HEK293 (cell line): ENCODE data around the gene HECTD2.

ENCODE experiments used
- CTCF ChIA-PET: fragments of 350-600 bp; formaldehyde crosslinking; extraction: SDS; loops from one replicate; lab custom pipeline; 2021; ENCODE audit warnings: antibody characterized with exemption; lab: Yijun Ruan, JAX
- POLR2A ChIA-PET: fragments of 300-600 bp; formaldehyde crosslinking; extraction: SDS; loops from one replicate; lab custom pipeline; 2020; ENCODE audit warnings: antibody characterized with exemption, inconsistent platforms; lab: Yijun Ruan, JAX
- H3K27ac ChIP-seq: fragments of 200-500 bp; sonication (Bioruptor generic); 2 replicates; pipeline ENCODE4 v1.5.1; 2014; ENCODE audit warnings: low read depth, low read length, control low read depth, inconsistent platforms; ENCODE audit errors: extremely low read depth
- H3K36me3 ChIP-seq, 2 experiments: fragments of 200-500 bp in 1 of 2; sonication (Bioruptor generic) in 1 of 2; 1 replicate in 1 of 2; 2 replicates in 1 of 2; pipeline ENCODE4 v1.5.1; 2014 to 2017; ENCODE audit warnings: inconsistent platforms in 2 of 2, low read length in 2 of 2; ENCODE audit not compliant: control insufficient read depth in 2 of 2, insufficient read depth in 1 of 2
- H3K4me1 ChIP-seq: fragments of 200-500 bp; sonication (Bioruptor generic); 2 replicates; pipeline ENCODE4 v1.5.1; 2014; ENCODE audit warnings: mild to moderate bottlenecking, low read length, inconsistent platforms; ENCODE audit not compliant: control insufficient read depth, insufficient read depth
- H3K4me3 ChIP-seq: 2 replicates; pipeline ENCODE4 v1.5.1; 2011; ENCODE audit warnings: low read depth, mild to moderate bottlenecking, control low read depth, low read length, moderate library complexity
- H3K9me3 ChIP-seq: fragments of 200-500 bp; sonication (Bioruptor generic); 2 replicates; pipeline ENCODE4 v1.5.1; 2014; ENCODE audit warnings: low read depth, low read length, inconsistent platforms; ENCODE audit not compliant: control insufficient read depth, insufficient read depth
- FEZF1 ChIP-seq: fragments of 450-650 bp; formaldehyde crosslinking; IDR thresholded peaks from 2 replicates; pipeline ENCODE4 v1.5.1; 2016; ENCODE audit warnings: missing biosample characterization, missing genetic modification characterization
- GLIS1 ChIP-seq: fragments of 450-650 bp; formaldehyde crosslinking; IDR thresholded peaks from 2 replicates; pipeline ENCODE4 v1.5.1; 2016; ENCODE audit warnings: missing biosample characterization, missing genetic modification characterization
- KLF8 ChIP-seq: fragments of 450-650 bp; formaldehyde crosslinking; IDR thresholded peaks from 2 replicates; pipeline ENCODE4 v1.5.1; 2016; ENCODE audit warnings: missing biosample characterization, missing genetic modification characterization
- YY2 ChIP-seq: fragments of 450-650 bp; formaldehyde crosslinking; IDR thresholded peaks from 2 replicates; pipeline ENCODE4 v1.5.1; 2016; ENCODE audit warnings: missing biosample characterization, missing genetic modification characterization
- ZBTB10 ChIP-seq: fragments of 450-650 bp; formaldehyde crosslinking; IDR thresholded peaks from 2 replicates; pipeline ENCODE4 v1.5.1; 2016; ENCODE audit warnings: missing biosample characterization, missing genetic modification characterization
- ZBTB49 ChIP-seq: fragments of 450-650 bp; formaldehyde crosslinking; IDR thresholded peaks from 2 replicates; pipeline ENCODE4 v1.5.1; 2016; ENCODE audit warnings: missing biosample characterization, missing genetic modification characterization, low read depth
- ZFP3 ChIP-seq: fragments of 450-650 bp; formaldehyde crosslinking; IDR thresholded peaks from 2 replicates; pipeline ENCODE4 v1.5.1; 2016; ENCODE audit warnings: low read depth, missing biosample characterization, missing genetic modification characterization
- ZNF133 ChIP-seq: fragments of 450-650 bp; formaldehyde crosslinking; IDR thresholded peaks from 2 replicates; pipeline ENCODE4 v1.5.1; 2016; ENCODE audit warnings: missing biosample characterization, missing genetic modification characterization
- ZNF140 ChIP-seq: fragments of 450-650 bp; formaldehyde crosslinking; IDR thresholded peaks from 2 replicates; pipeline ENCODE4 v1.5.1; 2016; ENCODE audit warnings: missing biosample characterization, missing genetic modification characterization
- ZNF148 ChIP-seq: fragments of 450-650 bp; formaldehyde crosslinking; IDR thresholded peaks from 2 replicates; pipeline ENCODE4 v1.5.0; 2017; ENCODE audit warnings: missing biosample characterization, missing genetic modification characterization, borderline replicate concordance
- ZNF223 ChIP-seq: fragments of 450-650 bp; formaldehyde crosslinking; IDR thresholded peaks from 2 replicates; pipeline ENCODE4 v1.5.1; 2016; ENCODE audit warnings: missing biosample characterization, missing genetic modification characterization
- ZNF280C ChIP-seq: fragments of 450-650 bp; formaldehyde crosslinking; IDR thresholded peaks from 2 replicates; pipeline ENCODE4 v1.5.1; 2016; ENCODE audit warnings: missing biosample characterization, missing genetic modification characterization
- ZNF311 ChIP-seq: fragments of 450-650 bp; formaldehyde crosslinking; IDR thresholded peaks from 2 replicates; pipeline ENCODE4 v1.5.1; 2017; ENCODE audit warnings: missing biosample characterization, missing genetic modification characterization, borderline replicate concordance
- ZNF416 ChIP-seq: fragments of 450-650 bp; formaldehyde crosslinking; IDR thresholded peaks from 2 replicates; pipeline ENCODE4 v1.5.1; 2016; ENCODE audit warnings: missing biosample characterization, missing genetic modification characterization
- ZNF433 ChIP-seq: fragments of 450-650 bp; formaldehyde crosslinking; IDR thresholded peaks from 2 replicates; pipeline ENCODE4 v1.5.1; 2016; ENCODE audit warnings: missing biosample characterization, missing genetic modification characterization, low read depth
- ZNF639 ChIP-seq: fragments of 450-650 bp; formaldehyde crosslinking; IDR thresholded peaks from 2 replicates; pipeline ENCODE4 v1.5.1; 2016; ENCODE audit warnings: missing biosample characterization, missing genetic modification characterization
- ZNF645 ChIP-seq: fragments of 450-650 bp; formaldehyde crosslinking; IDR thresholded peaks from 2 replicates; pipeline ENCODE4; 2016; ENCODE audit warnings: missing biosample characterization, missing genetic modification characterization
- ZNF768 ChIP-seq: fragments of 450-650 bp; formaldehyde crosslinking; IDR thresholded peaks from 2 replicates; pipeline ENCODE4 v1.5.1; 2018; ENCODE audit warnings: missing biosample characterization, mild to moderate bottlenecking, missing genetic modification characterization
- ZSCAN23 ChIP-seq: fragments of 450-650 bp; formaldehyde crosslinking; IDR thresholded peaks from 2 replicates; pipeline ENCODE4 v1.5.1; 2016; ENCODE audit warnings: missing biosample characterization, missing genetic modification characterization

Gene HECTD2

GRCh38 chr10:91464500-91464899 lies 54.4 kb downstream of the HECTD2 start:
- Histone ChIP-seq H3K27ac (no peak overlapping the region), H3K9me3 (no peaks in the 10 kb centered on the region; the same call in 1 of the 2 replicates), H3K4me3 (no peak overlapping the region), H3K4me1 (no peaks in the 10 kb centered on the region), H3K36me3 (peaks cover 31 to 37% of the 10 kb centered on the region in 2 experiments)
- ChIA-PET POLR2A (no interaction called here), CTCF (interaction anchor here (0.5 kb wide), 1 partner anchor 39 kb away, joined by 3 read pairs; no protein-coding TSS in a partner anchor)
- no peak for TF ChIP-seq ZNF148 (tag by site-specific recombination)
- TF ChIP-seq YY2: no peak
- no peak for TF ChIP-seq ZNF768
- no peak for TF ChIP-seq ZNF133 (tag by site-specific recombination)
- TF ChIP-seq FEZF1 (tag by site-specific recombination): no peak
- TF ChIP-seq ZBTB10 (tag by site-specific recombination): no peak
- TF ChIP-seq ZNF645 (tag by site-specific recombination): no peak

GRCh38 chr10:91465261-91465660 lies 55.1 kb downstream of the HECTD2 start:
- CTCF ChIA-PET: no interaction called here
- H3K4me3 ChIP-seq: no peak overlapping the region
- H3K9me3 ChIP-seq: no peaks in the 10 kb centered on the region; the same call in 1 of the 2 replicates
- peaks cover 31 to 37% of the 10 kb centered on the region in 2 experiments for H3K36me3 ChIP-seq
- POLR2A ChIA-PET: no interaction called here
- TF ChIP-seq ZNF140 (tag by site-specific recombination) (no peak), ZFP3 (tag by site-specific recombination) (no peak), ZSCAN23 (no peak), ZNF433 (no peak), ZNF280C (tag by site-specific recombination) (no peak), ZNF416 (tag by site-specific recombination) (no peak), ZNF311 (tag by site-specific recombination) (no peak), ZNF223 (tag by site-specific recombination) (no peak), ZBTB49 (tag by site-specific recombination) (no peak), ZNF639 (no peak), KLF8 (tag by site-specific recombination) (no peak), GLIS1 (tag by site-specific recombination) (no peak)
- no peak overlapping the region for H3K27ac ChIP-seq
- H3K4me1 ChIP-seq: no peaks in the 10 kb centered on the region
